HepG2 (cell line): Measurements from ENCODE around the gene SDR39U1. TPM values are rescaled to one million over a fixed set of nuclear protein-coding genes. Genes with fewer than 3 reads are reported as not detected.

Source experiments
- CBX5 ChIP-seq: sonication (generic); formaldehyde crosslinking; IDR thresholded peaks from 2 replicates; pipeline ENCODE4 v1.4.0; 2020; ENCODE audit warnings: missing genetic modification reagents, borderline replicate concordance
- MEF2D ChIP-seq: sonication (generic); formaldehyde crosslinking; IDR thresholded peaks from 2 replicates; pipeline ENCODE4 v1.5.1; 2020; ENCODE audit warnings: mild to moderate bottlenecking, missing genetic modification reagents
- PHF20 ChIP-seq: sonication (generic); formaldehyde crosslinking; IDR thresholded peaks from 2 replicates; pipeline ENCODE4 v1.5.0; 2020; ENCODE audit warnings: mild to moderate bottlenecking, missing genetic modification reagents
- PHF21A ChIP-seq: sonication (generic); formaldehyde crosslinking; IDR thresholded peaks from 2 replicates; pipeline ENCODE4 v1.5.0; 2020; ENCODE audit warnings: mild to moderate bottlenecking, missing genetic modification reagents
- RARA ChIP-seq: IDR thresholded peaks from 2 replicates; pipeline ENCODE4 v1.6.1; 2016; ENCODE audit warnings: missing genetic modification reagents, missing compliant biosample characterization
- RNF2 ChIP-seq: fragments of 450-650 bp; conservative IDR thresholded peaks from 2 replicates; pipeline ENCODE4 v1.6.1; 2016; ENCODE audit warnings: low read depth
- TCF7L2 ChIP-seq: IDR thresholded peaks from 2 replicates; pipeline ENCODE4 v1.6.1; 2011; ENCODE audit warnings: mild to moderate bottlenecking, low read depth, low read length, moderate library complexity
- TSC22D2 ChIP-seq: sonication (generic); formaldehyde crosslinking; IDR thresholded peaks from 2 replicates; pipeline ENCODE4 v1.5.1; 2020; ENCODE audit warnings: missing genetic modification reagents, mild to moderate bottlenecking, borderline replicate concordance
- ZNF235 ChIP-seq: sonication (generic); formaldehyde crosslinking; IDR thresholded peaks from 2 replicates; pipeline ENCODE4 v1.8.1; 2023; ENCODE audit warnings: mild to moderate bottlenecking, missing genetic modification reagents, borderline replicate concordance
- ZNF296 ChIP-seq: sonication (generic); formaldehyde crosslinking; conservative IDR thresholded peaks from 2 replicates; pipeline ENCODE4 v1.5.0; 2020; ENCODE audit warnings: mild to moderate bottlenecking, missing genetic modification reagents
- ZNF335 ChIP-seq: sonication (generic); formaldehyde crosslinking; IDR thresholded peaks from 2 replicates; pipeline ENCODE4 v1.4.0; 2020; ENCODE audit warnings: missing genetic modification reagents
- ZNF841 ChIP-seq: sonication (generic); formaldehyde crosslinking; IDR thresholded peaks from 2 replicates; pipeline ENCODE4 v1.8.1; 2023; ENCODE audit warnings: missing genetic modification reagents, borderline replicate concordance
- polyA plus RNA-seq, 8 experiments: library from polyadenylated mRNA; depleted of rRNA in 3 of 8; stranded (reverse) in 7 of 8; unstranded in 1 of 8; fragments of >200 nt; fragmentation: Illumina TruSeq in 4 of 8; extraction: Trizol in 4 of 8; gene quantifications; 2 replicates each; pipeline versions ENCODE4 v1.2.1 to v1.2.3, GENCODE V29; 2011 to 2016; ENCODE audit warnings: low read depth in 4 of 8, missing spikeins in 1 of 8, mixed read lengths in 1 of 8; ENCODE audit not compliant: insufficient read depth in 1 of 8
- total RNA-seq, 5 experiments: library from RNA; depleted of rRNA; stranded (reverse); fragments of >200 nt; fragmentation: Illumina TruSeq; extraction: Trizol; gene quantifications; 2 replicates each; pipeline ENCODE4 v1.2.3, GENCODE V29; 2016; ENCODE audit warnings: low read depth in 1 of 5
- TF ChIP-seq, protein P1 (sequence below), 2 experiments: IDR thresholded peaks; 2 replicates each; pipeline ENCODE4 v1.6.1; 2011 to 2012; ENCODE audit warnings: low read length in 2 of 2, borderline replicate concordance in 1 of 2, low read depth in 1 of 2, mild to moderate bottlenecking in 1 of 2, moderate library complexity in 1 of 2
- TF ChIP-seq, protein P2 (sequence below): sonication (generic); formaldehyde crosslinking; IDR thresholded peaks from 2 replicates; pipeline ENCODE4 v1.4.0; 2020; ENCODE audit warnings: missing genetic modification reagents
- TF ChIP-seq, protein P3 (sequence below): sonication (generic); formaldehyde crosslinking; IDR thresholded peaks from 2 replicates; pipeline ENCODE4 v1.4.0; 2020; ENCODE audit warnings: missing genetic modification reagents, borderline replicate concordance
- TF ChIP-seq, protein P4 (sequence below): sonication (generic); formaldehyde crosslinking; IDR thresholded peaks from 2 replicates; pipeline ENCODE4 v1.4.0; 2020; ENCODE audit warnings: missing genetic modification reagents

The SDR39U1 gene
- total and polyA plus RNA-seq, 2 of the 13 experiments (the other 11 are each of a cell fraction or from before 2014, with no cell fraction given) = 34.4 to 129 TPM

DNA sequence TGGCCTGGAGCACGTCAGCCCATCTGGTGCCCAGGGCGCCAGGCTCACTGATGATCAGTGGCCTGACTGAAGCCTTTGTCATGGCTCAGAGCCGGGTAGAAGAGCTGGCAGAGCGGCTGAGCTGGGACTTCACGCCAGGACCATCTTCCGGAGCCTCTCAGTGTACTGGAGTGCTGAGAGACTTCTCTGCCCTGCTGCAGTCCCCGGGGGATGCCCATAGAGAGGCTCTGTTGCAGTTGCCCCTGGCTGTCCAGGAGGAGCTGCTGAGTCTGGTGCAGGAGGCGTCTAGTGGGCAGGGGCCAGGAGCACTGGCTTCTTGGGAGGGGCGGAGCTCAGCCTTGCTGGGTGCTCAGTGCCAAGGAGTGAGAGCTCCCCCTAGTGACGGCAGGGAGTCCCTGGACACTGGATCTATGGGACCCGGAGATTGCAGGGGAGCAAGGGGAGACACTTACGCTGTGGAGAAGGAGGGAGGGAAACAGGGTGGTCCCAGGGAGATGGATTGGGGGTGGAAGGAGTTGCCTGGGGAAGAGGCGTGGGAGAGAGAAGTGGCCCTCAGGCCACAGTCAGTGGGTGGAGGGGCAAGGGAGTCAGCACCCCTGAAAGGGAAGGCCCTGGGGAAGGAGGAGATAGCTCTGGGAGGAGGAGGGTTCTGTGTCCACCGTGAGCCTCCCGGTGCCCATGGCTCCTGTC is 10.9 kb downstream of the SDR39U1 start (continued):
- TF ChIP-seq, protein P1, sequence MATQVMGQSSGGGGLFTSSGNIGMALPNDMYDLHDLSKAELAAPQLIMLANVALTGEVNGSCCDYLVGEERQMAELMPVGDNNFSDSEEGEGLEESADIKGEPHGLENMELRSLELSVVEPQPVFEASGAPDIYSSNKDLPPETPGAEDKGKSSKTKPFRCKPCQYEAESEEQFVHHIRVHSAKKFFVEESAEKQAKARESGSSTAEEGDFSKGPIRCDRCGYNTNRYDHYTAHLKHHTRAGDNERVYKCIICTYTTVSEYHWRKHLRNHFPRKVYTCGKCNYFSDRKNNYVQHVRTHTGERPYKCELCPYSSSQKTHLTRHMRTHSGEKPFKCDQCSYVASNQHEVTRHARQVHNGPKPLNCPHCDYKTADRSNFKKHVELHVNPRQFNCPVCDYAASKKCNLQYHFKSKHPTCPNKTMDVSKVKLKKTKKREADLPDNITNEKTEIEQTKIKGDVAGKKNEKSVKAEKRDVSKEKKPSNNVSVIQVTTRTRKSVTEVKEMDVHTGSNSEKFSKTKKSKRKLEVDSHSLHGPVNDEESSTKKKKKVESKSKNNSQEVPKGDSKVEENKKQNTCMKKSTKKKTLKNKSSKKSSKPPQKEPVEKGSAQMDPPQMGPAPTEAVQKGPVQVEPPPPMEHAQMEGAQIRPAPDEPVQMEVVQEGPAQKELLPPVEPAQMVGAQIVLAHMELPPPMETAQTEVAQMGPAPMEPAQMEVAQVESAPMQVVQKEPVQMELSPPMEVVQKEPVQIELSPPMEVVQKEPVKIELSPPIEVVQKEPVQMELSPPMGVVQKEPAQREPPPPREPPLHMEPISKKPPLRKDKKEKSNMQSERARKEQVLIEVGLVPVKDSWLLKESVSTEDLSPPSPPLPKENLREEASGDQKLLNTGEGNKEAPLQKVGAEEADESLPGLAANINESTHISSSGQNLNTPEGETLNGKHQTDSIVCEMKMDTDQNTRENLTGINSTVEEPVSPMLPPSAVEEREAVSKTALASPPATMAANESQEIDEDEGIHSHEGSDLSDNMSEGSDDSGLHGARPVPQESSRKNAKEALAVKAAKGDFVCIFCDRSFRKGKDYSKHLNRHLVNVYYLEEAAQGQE (IDR thresholded peaks at IDR 0.05; ENCODE audit: borderline replicate concordance in 1 of 2, low read depth in 1 of 2, low read length in 2 of 2) = no peak
- TF ChIP-seq TCF7L2 (no peak), PHF20 (CRISPR knock-in tag) (no peak), ZNF296 (CRISPR knock-in tag) (no peak), ZNF841 (CRISPR knock-in tag) (no peak), RARA (CRISPR knock-in tag) (peak; percentile 28; the same call in 1 of the 2 replicates), RNF2 (0 out of 2 replicates have a peak, but pooled peaks have one; percentile 34), ZNF335 (CRISPR knock-in tag) (no peak), ZNF235 (no peak), MEF2D (CRISPR knock-in tag) (no peak), TSC22D2 (CRISPR knock-in tag) (peak; percentile 79; the same call in 1 of the 2 replicates), PHF21A (CRISPR knock-in tag) (no peak), CBX5 (CRISPR knock-in tag) (no peak)
- TF ChIP-seq, protein P2, sequence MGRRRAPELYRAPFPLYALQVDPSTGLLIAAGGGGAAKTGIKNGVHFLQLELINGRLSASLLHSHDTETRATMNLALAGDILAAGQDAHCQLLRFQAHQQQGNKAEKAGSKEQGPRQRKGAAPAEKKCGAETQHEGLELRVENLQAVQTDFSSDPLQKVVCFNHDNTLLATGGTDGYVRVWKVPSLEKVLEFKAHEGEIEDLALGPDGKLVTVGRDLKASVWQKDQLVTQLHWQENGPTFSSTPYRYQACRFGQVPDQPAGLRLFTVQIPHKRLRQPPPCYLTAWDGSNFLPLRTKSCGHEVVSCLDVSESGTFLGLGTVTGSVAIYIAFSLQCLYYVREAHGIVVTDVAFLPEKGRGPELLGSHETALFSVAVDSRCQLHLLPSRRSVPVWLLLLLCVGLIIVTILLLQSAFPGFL (CRISPR knock-in tag) = no peak
- TF ChIP-seq, protein P3, sequence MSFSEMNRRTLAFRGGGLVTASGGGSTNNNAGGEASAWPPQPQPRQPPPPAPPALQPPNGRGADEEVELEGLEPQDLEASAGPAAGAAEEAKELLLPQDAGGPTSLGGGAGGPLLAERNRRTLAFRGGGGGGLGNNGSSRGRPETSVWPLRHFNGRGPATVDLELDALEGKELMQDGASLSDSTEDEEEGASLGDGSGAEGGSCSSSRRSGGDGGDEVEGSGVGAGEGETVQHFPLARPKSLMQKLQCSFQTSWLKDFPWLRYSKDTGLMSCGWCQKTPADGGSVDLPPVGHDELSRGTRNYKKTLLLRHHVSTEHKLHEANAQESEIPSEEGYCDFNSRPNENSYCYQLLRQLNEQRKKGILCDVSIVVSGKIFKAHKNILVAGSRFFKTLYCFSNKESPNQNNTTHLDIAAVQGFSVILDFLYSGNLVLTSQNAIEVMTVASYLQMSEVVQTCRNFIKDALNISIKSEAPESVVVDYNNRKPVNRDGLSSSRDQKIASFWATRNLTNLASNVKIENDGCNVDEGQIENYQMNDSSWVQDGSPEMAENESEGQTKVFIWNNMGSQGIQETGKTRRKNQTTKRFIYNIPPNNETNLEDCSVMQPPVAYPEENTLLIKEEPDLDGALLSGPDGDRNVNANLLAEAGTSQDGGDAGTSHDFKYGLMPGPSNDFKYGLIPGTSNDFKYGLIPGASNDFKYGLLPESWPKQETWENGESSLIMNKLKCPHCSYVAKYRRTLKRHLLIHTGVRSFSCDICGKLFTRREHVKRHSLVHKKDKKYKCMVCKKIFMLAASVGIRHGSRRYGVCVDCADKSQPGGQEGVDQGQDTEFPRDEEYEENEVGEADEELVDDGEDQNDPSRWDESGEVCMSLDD (CRISPR knock-in tag) = no peak
- TF ChIP-seq, protein P4, sequence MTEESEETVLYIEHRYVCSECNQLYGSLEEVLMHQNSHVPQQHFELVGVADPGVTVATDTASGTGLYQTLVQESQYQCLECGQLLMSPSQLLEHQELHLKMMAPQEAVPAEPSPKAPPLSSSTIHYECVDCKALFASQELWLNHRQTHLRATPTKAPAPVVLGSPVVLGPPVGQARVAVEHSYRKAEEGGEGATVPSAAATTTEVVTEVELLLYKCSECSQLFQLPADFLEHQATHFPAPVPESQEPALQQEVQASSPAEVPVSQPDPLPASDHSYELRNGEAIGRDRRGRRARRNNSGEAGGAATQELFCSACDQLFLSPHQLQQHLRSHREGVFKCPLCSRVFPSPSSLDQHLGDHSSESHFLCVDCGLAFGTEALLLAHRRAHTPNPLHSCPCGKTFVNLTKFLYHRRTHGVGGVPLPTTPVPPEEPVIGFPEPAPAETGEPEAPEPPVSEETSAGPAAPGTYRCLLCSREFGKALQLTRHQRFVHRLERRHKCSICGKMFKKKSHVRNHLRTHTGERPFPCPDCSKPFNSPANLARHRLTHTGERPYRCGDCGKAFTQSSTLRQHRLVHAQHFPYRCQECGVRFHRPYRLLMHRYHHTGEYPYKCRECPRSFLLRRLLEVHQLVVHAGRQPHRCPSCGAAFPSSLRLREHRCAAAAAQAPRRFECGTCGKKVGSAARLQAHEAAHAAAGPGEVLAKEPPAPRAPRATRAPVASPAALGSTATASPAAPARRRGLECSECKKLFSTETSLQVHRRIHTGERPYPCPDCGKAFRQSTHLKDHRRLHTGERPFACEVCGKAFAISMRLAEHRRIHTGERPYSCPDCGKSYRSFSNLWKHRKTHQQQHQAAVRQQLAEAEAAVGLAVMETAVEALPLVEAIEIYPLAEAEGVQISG (CRISPR knock-in tag) = peak; percentile 81
